COR-L47 (cell line): ENCODE results near the gene PLIN5.

Experiments
- DNase-seq: peaks from one replicate; lab custom pipeline; 2025; lab: John Stamatoyannopoulos, UW

The PLIN5 gene

DNA sequence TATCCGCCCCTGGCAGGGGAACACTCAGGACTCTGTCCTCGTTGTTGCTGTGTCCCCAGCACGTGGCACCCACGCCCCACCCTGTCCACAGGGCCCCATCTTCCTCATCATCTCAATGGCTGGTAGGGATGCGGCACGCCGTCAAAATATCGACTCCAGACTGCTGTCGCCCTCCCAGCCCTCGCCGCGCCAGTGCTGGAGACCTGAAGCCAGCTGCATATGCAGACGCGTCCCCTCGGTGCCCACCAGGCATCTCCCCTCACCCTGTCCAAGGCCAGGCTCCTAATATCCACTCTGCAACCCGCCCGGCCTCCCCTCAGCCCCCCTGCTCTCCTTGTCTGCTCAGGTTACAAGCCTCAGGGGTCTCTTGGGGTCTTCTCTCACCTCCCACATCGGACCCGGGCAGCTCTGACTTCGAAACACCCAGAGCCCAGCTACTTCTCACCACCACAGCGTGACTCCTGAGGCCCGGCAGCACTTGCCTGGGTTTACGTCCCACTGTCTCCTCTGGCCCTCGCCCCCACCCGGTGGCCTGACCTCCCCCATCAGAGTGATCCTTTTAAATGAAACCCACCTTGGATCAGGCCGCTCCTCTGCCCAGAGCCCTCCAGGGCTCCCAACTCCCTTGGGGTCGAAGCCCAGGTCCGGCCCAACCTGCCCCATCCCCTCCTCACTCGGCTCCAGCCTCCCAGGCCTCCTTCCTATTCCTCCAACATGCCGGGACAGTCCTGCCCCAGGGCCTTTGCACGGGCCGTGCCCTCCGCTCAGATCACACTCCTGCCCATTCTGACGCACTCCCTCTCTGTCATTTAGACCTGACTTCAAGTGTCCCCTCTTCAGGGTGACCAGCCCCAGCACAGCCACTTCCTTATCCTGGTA, 29.2 kb downstream of the PLIN5 start:
- no peak for DNase-seq

DNA sequence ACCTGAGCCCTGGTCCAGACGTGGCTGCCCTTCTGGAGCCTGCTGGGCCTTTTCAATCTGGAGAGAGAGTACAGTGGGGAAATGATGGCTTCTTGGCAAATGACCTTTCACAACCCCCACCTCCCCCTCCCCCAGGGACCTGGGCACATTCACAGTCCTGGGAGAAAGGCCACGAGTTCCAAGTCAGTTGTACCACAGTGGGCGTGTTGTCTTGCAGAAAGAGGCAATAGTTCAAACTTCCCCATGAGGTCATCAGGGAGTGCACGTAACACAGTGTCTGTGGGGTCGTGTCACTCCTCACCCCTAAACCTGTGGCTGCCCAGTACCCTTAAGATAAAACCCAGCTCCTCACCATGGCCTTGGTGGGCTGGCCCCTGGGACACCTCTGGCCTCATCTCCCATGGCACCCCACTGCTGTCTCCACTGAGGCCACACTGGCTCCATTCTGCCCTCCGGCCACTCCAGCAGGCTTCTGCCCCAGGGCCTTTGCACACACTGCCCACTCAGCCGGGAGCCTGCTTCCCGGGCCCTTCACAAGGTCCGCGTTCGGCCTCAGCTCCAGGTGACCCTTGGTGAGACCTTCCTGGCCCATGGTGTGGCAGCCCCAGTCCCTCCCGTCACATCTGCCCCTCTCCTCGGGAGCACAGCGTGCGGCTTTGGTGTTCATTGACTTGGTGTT, 30.0 kb downstream of the PLIN5 start:
- no peak for DNase-seq

- DNase-seq = no peak
These were observed 30.7 kb downstream of the PLIN5 start for GRCh38 chr19:4504297-4504701.

DNA sequence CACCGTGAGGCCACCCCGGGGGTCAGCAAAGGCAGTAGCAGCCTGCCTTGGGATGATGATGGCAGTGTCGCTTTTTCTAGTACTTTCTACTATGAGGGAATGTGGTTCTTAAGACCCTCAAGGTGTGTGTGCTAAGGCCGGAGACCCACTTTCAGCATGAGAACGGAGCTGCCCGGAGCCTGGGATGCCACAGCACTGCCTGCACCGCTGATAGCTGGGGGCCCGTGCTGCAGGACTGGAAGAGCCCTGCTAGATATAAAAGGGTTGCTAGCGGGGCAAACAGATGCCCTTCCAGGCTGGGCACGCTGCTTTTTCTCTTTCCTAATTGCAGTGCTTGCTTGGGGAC, 31.2 kb downstream of the PLIN5 start:
- DNase-seq = no peak

DNA sequence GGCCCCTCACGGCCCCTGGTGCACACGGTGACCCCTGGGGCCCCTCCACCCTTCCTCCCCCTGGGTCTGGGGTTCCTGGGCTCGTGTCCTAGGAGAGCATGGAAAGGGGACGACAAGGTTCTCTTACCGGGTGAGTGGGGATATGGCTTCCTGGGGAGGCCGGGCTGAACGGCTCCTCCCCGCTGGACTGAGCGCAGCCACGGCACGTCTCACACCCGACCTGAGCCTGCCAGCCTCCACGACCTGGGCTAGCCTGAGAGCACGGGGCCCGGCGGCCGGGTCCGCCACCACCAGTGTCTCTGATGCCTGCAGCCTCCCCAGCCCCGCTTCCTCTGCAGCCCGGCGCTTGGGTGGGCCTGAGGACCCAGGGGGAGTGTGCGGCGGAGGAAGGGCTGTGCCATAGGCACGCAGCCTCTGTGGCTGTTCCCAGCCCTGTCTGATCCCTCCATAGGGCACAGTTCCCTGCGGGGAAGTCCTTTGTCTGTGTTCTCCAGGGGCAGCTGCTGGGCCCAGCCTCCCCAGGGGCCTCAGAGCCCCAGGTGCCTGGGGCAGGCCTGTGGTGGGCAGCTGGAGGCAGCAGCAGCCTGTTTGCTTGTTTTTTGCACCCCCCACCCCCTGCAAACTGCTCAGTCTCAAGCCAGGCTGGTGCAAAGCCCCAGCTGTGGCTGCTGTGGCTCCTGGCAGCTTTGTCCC, 31.7 kb downstream of the PLIN5 start:
- DNase-seq = no peak

DNA sequence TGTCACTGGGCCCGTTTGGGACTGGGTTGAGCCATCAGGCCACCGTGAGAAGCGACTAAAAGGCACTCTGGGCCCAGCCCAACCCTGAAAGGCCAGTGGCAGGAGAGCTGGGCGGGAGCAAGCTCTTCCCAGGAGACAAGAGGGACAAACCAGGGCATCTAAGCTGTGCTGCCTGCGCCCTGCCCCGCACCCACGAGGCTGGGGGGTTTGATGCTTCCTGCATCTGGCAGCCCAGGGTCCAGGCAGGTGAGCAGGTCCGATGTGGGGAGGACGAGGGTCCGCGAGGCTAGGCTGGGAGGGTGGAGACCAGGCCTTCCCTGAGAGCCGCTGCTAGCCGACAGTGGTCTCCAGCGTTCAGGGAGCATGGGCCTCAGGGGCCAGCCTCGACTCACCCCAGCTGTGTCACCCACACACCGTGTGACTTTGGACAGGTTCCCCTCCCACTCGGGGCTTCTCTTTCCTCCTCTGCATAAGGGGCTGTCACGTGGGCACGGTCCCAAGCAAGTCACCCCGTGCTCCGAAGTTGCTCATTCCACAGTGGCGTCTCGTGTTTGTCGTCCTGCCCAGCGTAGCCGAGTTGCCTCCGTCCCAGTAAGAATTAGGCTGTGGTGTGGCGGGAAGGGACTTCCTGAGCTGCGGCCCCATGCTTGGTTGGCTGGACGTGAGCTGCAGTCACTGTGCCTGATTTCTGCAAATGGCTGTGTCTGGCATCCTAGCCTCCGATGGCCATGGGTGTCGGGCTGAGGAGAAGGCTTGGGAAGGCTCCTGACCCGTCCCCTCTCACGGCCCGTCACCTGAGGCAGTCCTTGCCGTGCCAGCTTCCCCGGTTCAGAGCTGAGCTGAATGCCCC, 32.5 kb downstream of the PLIN5 start:
- DNase-seq = no peak

GRCh38 chr19:4501691-4502090, 33.3 kb downstream of the PLIN5 start:
- DNase-seq = no peak

DNA sequence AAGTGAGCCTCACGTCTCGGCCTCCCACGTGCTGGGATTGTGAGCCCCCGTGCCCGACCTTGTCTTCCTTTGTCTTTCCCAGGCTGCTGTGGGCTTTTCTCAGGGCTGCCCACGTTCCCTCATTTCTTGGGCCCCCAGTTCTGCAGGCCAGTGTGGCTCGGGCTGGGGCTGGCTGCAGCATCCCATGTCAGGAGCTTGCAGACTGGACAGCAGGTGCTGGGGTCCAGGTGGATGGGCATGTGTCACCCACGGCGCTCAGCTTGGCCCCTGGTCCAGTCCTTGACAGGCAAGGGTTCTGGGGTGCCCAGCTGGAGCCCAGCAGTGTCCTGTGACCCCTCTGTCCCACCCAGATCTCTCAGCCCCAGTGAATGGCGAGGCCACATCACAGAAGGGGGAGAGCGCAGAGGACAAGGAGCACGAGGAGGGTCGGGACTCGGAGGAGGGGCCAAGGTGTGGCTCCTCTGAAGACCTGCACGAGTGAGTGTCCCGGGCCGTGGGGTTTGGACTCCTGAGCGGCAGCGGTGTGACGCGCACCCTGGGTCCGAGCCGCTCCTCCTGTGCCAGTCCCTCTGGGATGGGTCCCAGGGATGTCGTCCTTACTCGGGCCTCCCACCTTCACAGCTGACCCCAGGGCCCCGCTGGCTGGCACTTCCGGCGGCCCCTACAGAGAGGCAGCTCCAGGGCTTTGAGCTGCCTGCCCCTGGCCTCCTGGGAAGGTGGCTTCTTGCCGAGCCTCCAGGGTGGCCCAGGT, 34.0 kb downstream of the PLIN5 start:
- DNase-seq = no peak

DNA sequence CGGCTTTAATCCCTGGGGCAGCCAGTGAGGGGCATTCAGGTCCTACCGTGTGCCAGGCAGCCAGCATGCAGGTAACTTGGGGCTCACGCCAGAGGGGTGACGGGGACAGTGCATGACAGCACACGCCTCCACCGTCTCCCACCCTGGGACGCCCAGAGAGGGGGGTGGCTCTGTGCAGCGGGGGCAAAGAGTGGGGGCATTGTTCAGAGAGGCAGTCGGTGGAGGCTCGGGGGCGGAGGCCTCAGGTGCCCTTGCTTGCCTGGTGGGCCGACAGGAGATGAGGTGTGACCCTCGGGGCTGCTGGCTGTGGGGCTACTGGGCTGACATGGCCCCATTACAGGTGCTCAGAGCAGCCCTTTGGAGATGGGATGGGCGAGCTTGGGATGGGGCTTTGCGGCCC, 35.2 kb downstream of the PLIN5 start:
- DNase-seq = no peak

GRCh38 chr19:4499318-4499717, 35.7 kb downstream of the PLIN5 start:
- DNase-seq = no peak

DNA sequence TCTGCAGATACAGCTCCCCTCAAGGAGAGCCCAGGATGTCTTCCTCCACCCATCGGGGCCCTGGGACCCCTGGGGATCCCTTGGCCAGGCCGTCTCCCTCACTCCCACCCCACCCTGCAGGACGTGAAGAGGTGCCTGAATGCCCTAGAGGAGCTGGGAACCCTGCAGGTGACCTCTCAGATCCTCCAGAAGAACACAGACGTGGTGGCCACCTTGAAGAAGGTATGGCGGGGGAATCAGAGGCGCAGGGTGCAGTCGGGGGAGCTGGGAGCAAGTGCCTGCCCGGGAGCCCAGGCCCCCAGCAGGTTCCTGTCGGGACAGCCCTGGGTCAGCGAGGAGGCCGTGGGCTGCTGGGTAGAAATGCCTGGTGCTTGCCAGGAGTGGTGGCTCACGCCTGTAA, 36.3 kb downstream of the PLIN5 start:
- DNase-seq = no peak

- DNase-seq = no peak
These were observed 37.1 kb downstream of the PLIN5 start for GRCh38 chr19:4497770-4498389.

DNA sequence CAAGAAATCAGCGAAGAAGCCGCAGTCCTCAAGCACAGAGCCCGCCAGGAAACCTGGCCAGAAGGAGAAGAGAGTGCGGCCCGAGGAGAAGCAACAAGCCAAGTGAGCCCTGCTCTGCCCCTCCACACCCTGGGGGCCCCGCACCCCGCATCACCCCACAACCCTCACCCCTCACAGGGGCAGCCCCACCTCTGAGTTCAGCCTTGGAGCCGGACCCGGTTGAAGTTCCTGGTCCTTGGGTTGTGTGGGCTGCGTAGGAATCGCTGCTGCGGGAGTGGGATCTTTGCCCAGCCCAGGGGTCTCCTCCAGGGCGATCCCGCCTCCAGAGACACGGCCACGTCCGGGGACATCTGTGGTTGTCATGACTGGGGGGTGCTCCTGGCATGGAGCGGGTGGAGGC, 38.7 kb downstream of the PLIN5 start:
- DNase-seq = no peak

- no peak for DNase-seq
These were observed 39.6 kb downstream of the PLIN5 start for GRCh38 chr19:4495471-4495870.

DNA sequence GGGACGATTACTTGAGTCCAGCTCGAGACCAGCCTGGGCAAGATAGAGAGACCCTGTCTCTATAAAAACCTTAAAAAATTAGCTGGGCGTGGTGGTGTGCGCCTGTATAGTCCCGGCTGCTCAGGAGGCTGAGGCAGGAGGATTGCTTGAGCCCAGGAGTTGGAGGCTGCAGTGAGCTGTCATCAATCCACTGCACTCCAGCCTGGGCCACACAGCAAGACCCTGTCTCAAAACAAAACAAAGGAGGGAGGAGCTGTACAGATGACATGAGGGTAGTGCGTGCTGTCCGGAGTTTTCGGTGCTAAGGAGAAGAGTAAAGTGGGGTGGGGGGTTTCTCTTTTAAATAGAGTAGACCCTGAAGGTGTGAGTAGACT, 40.3 kb downstream of the PLIN5 start:
- DNase-seq = no peak

GRCh38 chr19:4493929-4494690, 40.9 kb downstream of the PLIN5 start:
- DNase-seq = no peak

GRCh38 chr19:4493104-4493928, 41.7 kb downstream of the PLIN5 start:
- no peak for DNase-seq

- no peak for DNase-seq
These were observed 42.5 kb downstream of the PLIN5 start for GRCh38 chr19:4492337-4493103.

DNA sequence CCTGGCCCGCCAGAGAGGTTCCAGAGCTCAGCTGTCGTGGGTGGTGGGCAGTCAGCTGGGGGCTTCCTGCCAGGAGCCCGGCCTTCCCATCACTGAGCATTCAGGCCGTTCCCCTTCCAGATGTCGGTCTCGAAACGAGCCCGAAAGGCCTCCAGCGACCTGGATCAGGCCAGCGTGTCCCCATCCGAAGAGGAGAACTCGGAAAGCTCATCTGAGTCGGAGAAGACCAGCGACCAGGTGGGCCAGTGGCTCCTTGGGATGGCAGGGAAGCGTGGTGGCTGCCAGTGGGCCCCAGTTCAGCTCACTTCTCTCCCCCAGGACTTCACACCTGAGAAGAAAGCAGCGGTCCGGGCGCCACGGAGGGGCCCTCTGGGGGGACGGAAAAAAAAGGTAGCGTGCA, 43.6 kb downstream of the PLIN5 start:
- DNase-seq = no peak
